Measurements from ENCODE around the gene CUL4A.

Gene CUL4A

GRCh38 chr13:113218586-113218985 is 9.2 kb downstream of the CUL4A start:
- Histone ChIP-seq H3F3A (ENCODE audit: low read depth) (no peaks in the 10 kb centered on the region), H3K36me3 (ENCODE audit: insufficient read depth, low read length) (peaks cover 48% of the 10 kb centered on the region), H3K9me2 (replicated peaks; ENCODE audit: low read depth, low read length) (no peaks in the 10 kb centered on the region), H3K27me3 (ENCODE audit: insufficient read depth, low read length, poor library complexity, severe bottlenecking) (no peaks in the 10 kb centered on the region), H4K20me1 (ENCODE audit: insufficient read depth, low read length, poor library complexity, severe bottlenecking) (peaks cover 58% of the 10 kb centered on the region), H3K79me2 (ENCODE audit: insufficient read depth, low read length) (peaks cover 80% of the 10 kb centered on the region), H3K9me3 (ENCODE audit: insufficient read depth, low read depth, low read length) (no peaks in the 10 kb centered on the region), H3K4me3 (ENCODE audit: low read length, poor library complexity, severe bottlenecking) (no peak overlapping the region), H3K4me1 (ENCODE audit: insufficient read depth, low read length, poor library complexity, severe bottlenecking) (peaks cover 28% of the 10 kb centered on the region), H2AFZ (ENCODE audit: low read length) (no peak overlapping the region), H3K4me2 (ENCODE audit: low read depth, low read length, poor library complexity, severe bottlenecking) (no peak overlapping the region), H3K9ac (ENCODE audit: low read depth, low read length, poor library complexity, severe bottlenecking) (no peak overlapping the region)
- TF ChIP-seq EZH2phosphoT487 (IDR thresholded peaks at IDR 0.05; ENCODE audit: borderline replicate concordance) = no peak
- TF ChIP-seq, protein P1, sequence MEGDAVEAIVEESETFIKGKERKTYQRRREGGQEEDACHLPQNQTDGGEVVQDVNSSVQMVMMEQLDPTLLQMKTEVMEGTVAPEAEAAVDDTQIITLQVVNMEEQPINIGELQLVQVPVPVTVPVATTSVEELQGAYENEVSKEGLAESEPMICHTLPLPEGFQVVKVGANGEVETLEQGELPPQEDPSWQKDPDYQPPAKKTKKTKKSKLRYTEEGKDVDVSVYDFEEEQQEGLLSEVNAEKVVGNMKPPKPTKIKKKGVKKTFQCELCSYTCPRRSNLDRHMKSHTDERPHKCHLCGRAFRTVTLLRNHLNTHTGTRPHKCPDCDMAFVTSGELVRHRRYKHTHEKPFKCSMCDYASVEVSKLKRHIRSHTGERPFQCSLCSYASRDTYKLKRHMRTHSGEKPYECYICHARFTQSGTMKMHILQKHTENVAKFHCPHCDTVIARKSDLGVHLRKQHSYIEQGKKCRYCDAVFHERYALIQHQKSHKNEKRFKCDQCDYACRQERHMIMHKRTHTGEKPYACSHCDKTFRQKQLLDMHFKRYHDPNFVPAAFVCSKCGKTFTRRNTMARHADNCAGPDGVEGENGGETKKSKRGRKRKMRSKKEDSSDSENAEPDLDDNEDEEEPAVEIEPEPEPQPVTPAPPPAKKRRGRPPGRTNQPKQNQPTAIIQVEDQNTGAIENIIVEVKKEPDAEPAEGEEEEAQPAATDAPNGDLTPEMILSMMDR (conservative IDR thresholded peaks at IDR 0.05; ENCODE audit: low read length) = no peak

GRCh38 chr13:113219256-113219940 is 10.0 kb downstream of the CUL4A start:
- H3K36me3 ChIP-seq (ENCODE audit: insufficient read depth, low read length) = peaks cover 53% of the 10 kb centered on the region
- no peaks in the 10 kb centered on the region for H3K9me2 ChIP-seq (replicated peaks; ENCODE audit: low read depth, low read length)
- no peak overlapping the region for H3K4me2 ChIP-seq (ENCODE audit: low read depth, low read length, poor library complexity, severe bottlenecking)
- H4K20me1 ChIP-seq (ENCODE audit: insufficient read depth, low read length, poor library complexity, severe bottlenecking) = peaks cover 49% of the 10 kb centered on the region
- H3K4me3 ChIP-seq (ENCODE audit: low read length, poor library complexity, severe bottlenecking) = no peak overlapping the region
- no peaks in the 10 kb centered on the region for H3K9me3 ChIP-seq (ENCODE audit: insufficient read depth, low read depth, low read length)
- no peaks in the 10 kb centered on the region for H3K27me3 ChIP-seq (ENCODE audit: insufficient read depth, low read length, poor library complexity, severe bottlenecking)
- H2AFZ ChIP-seq (ENCODE audit: low read length) = no peak overlapping the region
- TF ChIP-seq EZH2phosphoT487 (IDR thresholded peaks at IDR 0.05; ENCODE audit: borderline replicate concordance) = no peak
- TF ChIP-seq, protein P1 (conservative IDR thresholded peaks at IDR 0.05; ENCODE audit: low read length) = no peak
- H3K9ac ChIP-seq (ENCODE audit: low read depth, low read length, poor library complexity, severe bottlenecking) = no peak overlapping the region
- H3K79me2 ChIP-seq (ENCODE audit: insufficient read depth, low read length) = peaks cover 72% of the 10 kb centered on the region
- no peaks in the 10 kb centered on the region for H3F3A ChIP-seq (ENCODE audit: low read depth)
- H3K4me1 ChIP-seq (ENCODE audit: insufficient read depth, low read length, poor library complexity, severe bottlenecking) = peaks cover 21% of the 10 kb centered on the region

GRCh38 chr13:113220141-113220598 is 10.8 kb downstream of the CUL4A start:
- H3K9ac ChIP-seq (ENCODE audit: low read depth, low read length, poor library complexity, severe bottlenecking) = no peak overlapping the region
- no peaks in the 10 kb centered on the region for H3K9me2 ChIP-seq (replicated peaks; ENCODE audit: low read depth, low read length)
- H3K4me1 ChIP-seq (ENCODE audit: insufficient read depth, low read length, poor library complexity, severe bottlenecking) = peaks cover 14% of the 10 kb centered on the region
- TF ChIP-seq, protein P1 (conservative IDR thresholded peaks at IDR 0.05; ENCODE audit: low read length) = no peak
- TF ChIP-seq EZH2phosphoT487 (IDR thresholded peaks at IDR 0.05; ENCODE audit: borderline replicate concordance) = no peak
- H3K4me2 ChIP-seq (ENCODE audit: low read depth, low read length, poor library complexity, severe bottlenecking) = no peak overlapping the region
- H3K36me3 ChIP-seq (ENCODE audit: insufficient read depth, low read length) = peaks cover 61% of the 10 kb centered on the region
- H3K9me3 ChIP-seq (ENCODE audit: insufficient read depth, low read depth, low read length) = no peaks in the 10 kb centered on the region
- H3K4me3 ChIP-seq (ENCODE audit: low read length, poor library complexity, severe bottlenecking) = no peak overlapping the region
- no peaks in the 10 kb centered on the region for H3K27me3 ChIP-seq (ENCODE audit: insufficient read depth, low read length, poor library complexity, severe bottlenecking)
- H3F3A ChIP-seq (ENCODE audit: low read depth) = no peaks in the 10 kb centered on the region
- H3K79me2 ChIP-seq (ENCODE audit: insufficient read depth, low read length) = peaks cover 64% of the 10 kb centered on the region
- no peak overlapping the region for H2AFZ ChIP-seq (ENCODE audit: low read length)
- H4K20me1 ChIP-seq (ENCODE audit: insufficient read depth, low read length, poor library complexity, severe bottlenecking) = peaks cover 42% of the 10 kb centered on the region
